ENCODE measurements around the gene TTLL1.

Gene TTLL1

DNA sequence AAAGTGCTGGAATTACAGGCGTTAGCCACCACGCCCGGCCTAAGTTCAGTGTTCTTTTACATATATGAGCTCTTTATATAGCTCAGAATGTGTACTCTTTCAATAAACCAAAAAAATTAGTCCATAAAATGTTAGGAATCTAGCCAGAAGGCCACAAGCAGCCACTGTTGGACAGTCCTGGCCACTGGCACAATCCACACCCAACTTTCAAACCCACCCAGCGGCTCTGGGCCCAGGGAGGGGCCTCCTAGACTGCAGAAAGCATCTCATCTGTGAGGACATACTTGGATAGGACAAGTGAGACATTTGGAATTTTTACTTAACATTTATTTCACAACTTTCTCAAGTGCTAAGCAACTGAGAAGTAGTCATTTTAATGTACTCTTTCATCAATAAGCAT lies 80.7 kb downstream of the TTLL1 start:
- DNase-seq (ENCODE audit: low read depth): no peak
- no peak overlapping the region for H3K4me3 ChIP-seq (ENCODE audit: low read depth, low read length)
- TF ChIP-seq, protein P1, sequence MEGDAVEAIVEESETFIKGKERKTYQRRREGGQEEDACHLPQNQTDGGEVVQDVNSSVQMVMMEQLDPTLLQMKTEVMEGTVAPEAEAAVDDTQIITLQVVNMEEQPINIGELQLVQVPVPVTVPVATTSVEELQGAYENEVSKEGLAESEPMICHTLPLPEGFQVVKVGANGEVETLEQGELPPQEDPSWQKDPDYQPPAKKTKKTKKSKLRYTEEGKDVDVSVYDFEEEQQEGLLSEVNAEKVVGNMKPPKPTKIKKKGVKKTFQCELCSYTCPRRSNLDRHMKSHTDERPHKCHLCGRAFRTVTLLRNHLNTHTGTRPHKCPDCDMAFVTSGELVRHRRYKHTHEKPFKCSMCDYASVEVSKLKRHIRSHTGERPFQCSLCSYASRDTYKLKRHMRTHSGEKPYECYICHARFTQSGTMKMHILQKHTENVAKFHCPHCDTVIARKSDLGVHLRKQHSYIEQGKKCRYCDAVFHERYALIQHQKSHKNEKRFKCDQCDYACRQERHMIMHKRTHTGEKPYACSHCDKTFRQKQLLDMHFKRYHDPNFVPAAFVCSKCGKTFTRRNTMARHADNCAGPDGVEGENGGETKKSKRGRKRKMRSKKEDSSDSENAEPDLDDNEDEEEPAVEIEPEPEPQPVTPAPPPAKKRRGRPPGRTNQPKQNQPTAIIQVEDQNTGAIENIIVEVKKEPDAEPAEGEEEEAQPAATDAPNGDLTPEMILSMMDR (IDR thresholded peaks at IDR 0.05; ENCODE audit: control insufficient read depth, extremely low read depth, insufficient read depth): no peak

- no peak for DNase-seq (ENCODE audit: low read depth)
- TF ChIP-seq, protein P1 (IDR thresholded peaks at IDR 0.05; ENCODE audit: control insufficient read depth, extremely low read depth, insufficient read depth): no peak
- no peak overlapping the region for H3K4me3 ChIP-seq (ENCODE audit: low read depth, low read length)
Observed at GRCh38 chr22:43007519-43008102, 81.6 kb downstream of the TTLL1 start.

DNA sequence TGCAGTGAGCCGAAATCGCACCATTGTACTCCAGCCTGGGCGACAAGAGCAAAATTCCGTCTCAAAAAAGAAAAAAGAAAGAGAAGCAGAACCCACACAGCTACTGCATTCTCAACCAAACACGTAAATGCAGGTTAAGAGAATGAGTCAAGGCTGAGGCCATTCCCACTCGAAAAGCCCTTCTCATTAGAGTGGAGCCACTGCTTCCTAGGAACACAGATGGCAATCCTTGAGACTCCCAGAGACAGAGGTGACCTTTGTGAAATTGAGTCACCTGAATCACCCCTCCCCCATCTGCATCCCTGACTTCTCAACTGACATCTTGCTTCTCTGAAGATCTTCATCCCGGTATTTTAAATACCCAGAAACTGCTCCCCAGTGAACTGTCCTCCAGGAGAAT lies 82.4 kb downstream of the TTLL1 start:
- H3K4me3 ChIP-seq (ENCODE audit: low read depth, low read length): no peak overlapping the region
- TF ChIP-seq, protein P1 (IDR thresholded peaks at IDR 0.05; ENCODE audit: control insufficient read depth, extremely low read depth, insufficient read depth): no peak
- DNase-seq (ENCODE audit: low read depth): no peak

- H3K4me3 ChIP-seq (ENCODE audit: low read depth, low read length): no peak overlapping the region
- TF ChIP-seq, protein P1 (IDR thresholded peaks at IDR 0.05; ENCODE audit: control insufficient read depth, extremely low read depth, insufficient read depth): no peak
- DNase-seq (ENCODE audit: low read depth): no peak
Observed at GRCh38 chr22:43006016-43006505, 83.1 kb downstream of the TTLL1 start.

DNA sequence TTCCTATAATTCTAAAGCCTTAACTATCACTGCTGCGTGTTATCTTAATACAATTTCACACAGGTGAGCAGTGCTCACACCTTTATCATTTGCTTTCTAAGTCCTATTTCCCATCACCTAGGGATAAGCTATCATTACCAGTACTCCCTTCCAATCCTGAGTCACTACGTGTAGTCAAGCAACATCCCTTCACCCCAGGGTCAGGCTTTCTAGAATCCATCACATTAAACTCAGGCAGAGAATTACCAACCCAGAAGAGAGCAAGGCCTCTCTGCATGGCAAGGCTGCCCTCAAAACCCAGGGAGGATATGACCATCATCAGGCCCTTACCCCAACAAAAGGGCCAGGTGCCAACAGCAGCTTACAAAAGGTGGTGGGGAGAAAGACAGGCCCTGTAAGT lies 84.1 kb downstream of the TTLL1 start:
- no peak overlapping the region for H3K4me3 ChIP-seq (ENCODE audit: low read depth, low read length)
- DNase-seq (ENCODE audit: low read depth): no peak
- TF ChIP-seq, protein P1 (IDR thresholded peaks at IDR 0.05; ENCODE audit: control insufficient read depth, extremely low read depth, insufficient read depth): no peak

DNA sequence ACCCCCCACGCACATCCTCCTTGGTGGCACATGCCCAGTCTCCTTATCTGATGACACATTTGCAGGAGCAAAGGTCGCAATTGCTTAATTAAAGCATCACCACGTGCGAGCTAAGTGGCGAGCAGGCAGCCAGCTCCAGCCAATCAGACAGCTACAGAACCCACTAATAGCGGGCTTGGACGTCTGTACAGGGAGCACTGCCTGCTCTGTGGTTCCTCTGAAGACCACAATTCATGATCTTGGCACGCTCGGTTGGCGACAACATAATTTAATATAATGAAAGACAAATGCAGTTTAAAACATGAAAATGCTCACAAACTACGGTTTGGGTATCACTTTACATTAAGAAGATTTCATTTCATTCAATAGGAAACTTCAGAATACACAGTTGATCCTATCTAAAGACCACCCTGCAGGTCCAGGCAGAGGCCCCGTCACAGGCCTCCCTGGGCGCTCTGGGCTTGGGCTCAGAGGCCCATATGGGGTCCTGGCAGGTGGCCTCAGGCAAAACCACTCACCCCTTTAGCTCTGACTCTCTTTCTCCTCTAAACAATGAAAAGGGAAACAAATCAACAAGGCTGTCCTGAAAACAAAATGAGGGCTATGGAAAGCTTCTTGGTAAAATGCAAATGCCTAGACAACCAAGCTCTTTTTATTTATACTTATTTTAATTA lies 84.7 kb downstream of the TTLL1 start:
- TF ChIP-seq, protein P1 (IDR thresholded peaks at IDR 0.05; ENCODE audit: control insufficient read depth, extremely low read depth, insufficient read depth): no peak
- DNase-seq (ENCODE audit: low read depth): no peak
- no peak overlapping the region for H3K4me3 ChIP-seq (ENCODE audit: low read depth, low read length)

All from LNCaP clone FGC (cell line).